ENCODE measurements around the gene DNAJC30.

GRCh38 chr7:73718905-73719805 lies 35.9 kb upstream of the DNAJC30 start, which contains the start of gene STX1A:
- peak; percentile 33 for TF ChIP-seq CTCF (IDR thresholded peaks at IDR 0.05; ENCODE audit: low read depth, low read length, poor library complexity, severe bottlenecking)
- TF ChIP-seq EZH2phosphoT487 (IDR thresholded peaks at IDR 0.05; ENCODE audit: borderline replicate concordance, low read length): peak; percentile 96; the same call in 1 of the 2 replicates

Data from DOHH2 (cell line).